GM19395 (cell line): ENCODE measurements around the gene CDH7.

Experiments
- ATAC-seq: cut with Tn5 transposase; IDR thresholded peaks from one replicate; pipeline ENCODE4 v1.9.1; 2021; ENCODE audit warnings: mild to moderate bottlenecking, moderate library complexity; ENCODE audit not compliant: unreplicated experiment

Gene CDH7

GRCh38 chr18:65750389-65751154 lies at the start of gene CDH7:
Gene CDH7 (plus strand): TSS chr18:65751012. CDS start chr18:65762843, 11,831 bp downstream.
- ATAC-seq: no peak

- ATAC-seq: no peak
Observed at GRCh38 chr18:65704046-65704445, 46.8 kb upstream of the CDH7 start.

GRCh38 chr18:65706646-65707045 lies 44.2 kb upstream of the CDH7 start:
- ATAC-seq: no peak

- no peak for ATAC-seq
Observed at GRCh38 chr18:65711493-65711892, 39.3 kb upstream of the CDH7 start.

DNA sequence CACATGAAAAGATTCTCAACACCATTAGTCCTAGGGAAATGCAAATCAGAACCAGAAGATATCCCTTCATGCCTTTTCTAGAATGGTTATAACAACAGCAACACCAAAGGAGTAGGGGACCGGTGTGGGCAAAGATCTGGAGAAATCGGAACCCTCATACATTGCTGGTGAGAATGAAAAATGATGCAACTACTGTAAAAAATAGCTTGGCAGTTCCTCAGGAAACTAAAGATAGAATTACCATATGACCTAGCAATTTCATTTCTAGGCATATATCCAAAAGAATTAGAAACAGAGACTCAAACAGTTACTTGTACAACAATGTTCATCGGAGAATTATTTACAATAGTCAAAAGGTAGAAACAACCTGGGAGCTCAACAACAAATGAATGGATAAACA lies 29.2 kb upstream of the CDH7 start:
- ATAC-seq: no peak

DNA sequence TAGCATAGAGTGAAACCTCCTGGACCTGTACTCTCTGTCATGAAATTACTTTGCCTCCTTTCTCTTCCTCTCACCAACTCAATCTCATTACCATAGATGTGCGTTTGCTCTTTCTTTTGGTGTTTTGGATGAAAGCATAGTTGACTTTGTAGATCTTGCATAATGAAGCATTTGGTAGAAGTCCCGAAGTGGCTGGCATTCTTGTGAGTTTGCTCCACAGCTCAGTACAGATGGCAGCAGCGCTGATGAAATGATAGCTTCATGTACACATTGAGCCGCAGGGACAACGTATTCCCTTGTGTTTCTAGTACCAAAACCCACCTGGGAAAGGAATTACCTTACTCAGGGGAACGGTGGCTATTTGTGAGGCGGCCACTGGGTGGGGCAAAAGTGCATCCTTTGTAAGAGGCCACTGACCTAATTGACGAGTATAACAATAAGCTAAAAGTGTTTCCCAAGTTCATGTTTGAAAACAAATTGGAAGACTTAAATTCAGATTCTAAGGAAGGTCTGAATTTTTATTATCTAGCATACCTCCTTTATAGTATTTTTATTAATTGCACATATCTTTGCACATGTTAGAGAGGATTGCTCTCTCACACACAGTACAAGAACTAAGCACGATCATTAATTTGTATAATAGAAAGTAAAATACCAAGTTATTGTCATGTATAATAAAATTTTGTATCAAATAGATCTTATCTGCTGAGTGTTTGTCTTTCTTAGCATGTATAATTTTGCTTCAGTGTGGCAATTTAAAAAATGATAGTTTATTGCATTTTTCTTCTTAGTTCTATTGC lies 25.4 kb upstream of the CDH7 start:
- no peak for ATAC-seq

- no peak for ATAC-seq
Observed at GRCh38 chr18:65735155-65735554, 15.7 kb upstream of the CDH7 start.

GRCh38 chr18:65737471-65737955 lies 13.3 kb upstream of the CDH7 start:
- no peak for ATAC-seq

DNA sequence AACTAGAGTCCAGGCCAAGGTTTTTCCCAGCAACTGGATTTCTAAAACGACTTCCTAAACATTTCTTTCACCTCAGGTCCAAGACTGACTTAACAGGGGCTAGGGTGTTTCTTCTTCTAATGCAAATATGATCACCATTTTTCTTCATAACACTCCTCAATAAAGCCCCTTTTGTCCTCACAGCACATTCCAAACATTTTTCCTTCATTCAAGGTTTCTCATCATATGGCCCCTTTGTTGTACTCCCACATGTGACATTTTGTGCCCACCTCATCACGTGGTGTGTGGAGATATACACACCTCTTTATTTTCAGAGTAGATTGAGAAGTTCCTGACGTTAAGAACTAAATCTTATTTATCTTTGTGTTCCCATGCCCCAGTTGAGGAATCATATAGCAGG lies 3.9 kb upstream of the CDH7 start:
- ATAC-seq: no peak

- ATAC-seq: no peak
Observed at GRCh38 chr18:65748321-65748720, 2.5 kb upstream of the CDH7 start.

DNA sequence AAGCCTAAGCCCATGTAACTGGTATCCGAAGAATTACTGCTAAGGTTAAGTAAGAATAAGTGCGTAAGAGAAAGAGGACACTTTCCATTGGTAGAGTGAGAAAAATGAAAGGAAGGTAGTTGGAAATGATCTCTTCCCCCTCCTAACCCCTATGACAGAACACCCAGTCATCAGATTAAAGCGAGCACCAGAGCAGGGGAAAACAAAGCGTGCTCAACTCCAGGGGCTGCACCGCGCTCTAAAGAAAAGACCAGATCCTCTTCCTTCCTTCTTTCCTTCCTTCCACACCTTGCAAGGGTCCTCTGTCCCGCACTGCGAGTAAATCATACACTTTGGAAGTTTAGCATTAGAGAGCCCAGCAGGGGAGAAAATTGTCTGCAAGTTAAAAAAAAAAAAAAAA lies 971 bp upstream of the CDH7 start:
- ATAC-seq: no peak

DNA sequence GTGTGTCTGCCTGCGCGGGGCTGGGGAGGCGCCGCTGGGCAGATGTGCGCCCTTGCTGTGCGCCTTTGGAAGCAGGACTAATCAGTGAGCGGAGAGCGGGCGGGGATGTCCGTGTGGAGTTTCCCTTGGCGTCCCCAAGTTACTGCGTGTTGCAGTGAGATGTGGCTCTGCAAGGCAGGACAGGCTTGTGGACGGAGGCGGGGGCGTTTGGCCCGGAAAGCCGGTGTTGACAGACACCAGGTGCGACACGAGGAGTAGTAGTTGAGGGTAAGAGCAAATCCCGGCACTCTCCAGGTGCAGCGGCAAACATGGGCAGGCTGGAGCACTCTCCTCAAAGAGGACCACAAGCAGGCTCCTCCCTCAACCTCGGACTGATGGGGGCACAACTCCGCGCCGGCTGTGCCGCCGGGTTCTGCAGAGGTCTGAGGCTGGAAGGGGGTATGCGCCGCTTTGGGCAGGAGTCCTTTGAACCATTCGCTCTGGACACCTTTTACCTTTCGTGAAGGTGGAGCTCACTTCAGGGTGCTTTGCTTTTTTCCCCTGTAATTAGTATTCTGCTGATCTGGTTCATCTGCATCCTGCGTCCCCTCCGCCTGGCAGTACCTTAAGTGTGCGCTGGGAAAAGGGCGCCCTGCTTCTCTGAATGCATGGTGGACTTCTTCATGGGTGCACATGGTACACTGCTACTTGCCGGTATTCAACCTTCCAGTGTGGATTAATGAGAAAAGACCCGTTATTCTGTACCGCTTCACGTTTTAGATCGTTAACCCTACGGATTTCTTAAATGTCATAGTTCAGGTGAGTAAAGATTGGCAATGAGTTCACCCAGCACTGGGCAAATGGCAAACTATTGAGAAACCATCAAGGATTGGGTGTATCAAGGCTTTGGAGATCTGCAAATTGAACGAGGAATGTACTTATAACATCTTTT lies 608 bp downstream of the CDH7 start:
- ATAC-seq: no peak

- no peak for ATAC-seq
Observed at GRCh38 chr18:65752625-65753325, 2.0 kb downstream of the CDH7 start.

- ATAC-seq: no peak
Observed at GRCh38 chr18:65753520-65753919, 2.7 kb downstream of the CDH7 start.

GRCh38 chr18:65754121-65754520 lies 3.3 kb downstream of the CDH7 start:
- no peak for ATAC-seq

DNA sequence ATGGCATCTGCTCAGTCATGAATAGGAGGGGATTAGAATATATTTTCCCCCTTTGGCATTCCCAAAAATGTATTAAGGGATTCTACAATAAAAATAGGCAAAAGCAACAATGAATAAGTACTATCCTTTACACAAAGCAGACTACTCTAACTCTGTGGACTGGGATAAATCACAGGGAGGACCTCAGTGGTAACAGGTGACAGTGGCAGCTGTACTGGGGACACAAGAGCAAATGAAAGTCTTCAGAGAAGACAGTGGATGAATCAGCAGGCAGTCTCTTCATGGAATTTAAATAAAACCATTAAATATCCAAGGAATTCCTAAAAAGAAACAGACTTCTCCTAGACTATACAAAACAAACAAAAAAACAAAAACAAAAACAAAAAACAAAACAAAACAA lies 4.8 kb downstream of the CDH7 start:
- ATAC-seq: no peak

DNA sequence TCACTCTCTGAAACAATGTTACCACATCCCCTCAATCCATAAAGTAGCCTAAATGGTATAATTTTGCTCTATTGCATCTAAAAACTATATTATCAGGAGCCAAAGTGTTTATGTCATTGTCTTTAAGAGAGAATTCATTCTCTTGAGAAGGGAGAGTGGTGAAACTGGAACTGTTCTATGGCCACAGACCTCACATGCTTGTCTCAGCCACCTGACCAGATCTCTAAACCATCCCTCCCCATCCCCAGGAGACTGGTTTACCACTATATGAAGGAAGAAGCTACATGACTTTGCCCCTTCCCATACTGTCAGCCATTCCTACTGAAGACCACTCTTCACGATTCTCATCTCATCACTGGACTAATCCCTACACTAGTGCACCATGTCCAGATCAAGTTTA lies 9.6 kb downstream of the CDH7 start:
- ATAC-seq: no peak

DNA sequence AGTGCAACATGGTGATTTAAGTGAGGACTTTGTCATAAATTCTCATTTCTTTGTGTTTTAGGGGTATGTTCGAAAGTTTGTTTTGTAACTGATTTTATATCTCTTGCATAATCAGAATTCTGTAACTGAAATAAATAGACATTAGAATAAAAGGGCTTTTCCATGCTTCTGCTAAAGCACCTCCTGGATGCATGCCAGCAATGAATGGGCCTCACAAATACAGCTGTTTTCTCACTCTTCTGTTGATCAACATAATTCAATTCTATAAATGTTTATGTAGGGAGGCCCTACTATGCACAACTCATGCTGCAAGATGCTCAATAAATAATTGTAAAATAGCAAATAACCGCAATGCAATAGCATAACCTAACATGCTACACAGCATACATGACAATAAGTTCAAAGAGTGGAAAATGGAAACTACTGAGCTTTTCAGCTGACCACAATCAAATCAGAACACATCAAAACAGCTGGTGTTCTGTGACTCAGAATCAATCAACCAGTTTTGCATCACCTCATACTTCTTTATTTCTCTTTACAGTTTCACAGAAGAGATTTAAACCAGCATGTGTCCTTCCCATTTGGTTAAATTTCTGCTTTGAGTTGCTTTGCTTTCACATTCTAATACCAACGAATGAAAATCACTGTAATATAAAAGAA lies 11.0 kb downstream of the CDH7 start:
- no peak for ATAC-seq

GRCh38 chr18:65762556-65762955 lies 11.7 kb downstream of the CDH7 start:
- no peak for ATAC-seq

DNA sequence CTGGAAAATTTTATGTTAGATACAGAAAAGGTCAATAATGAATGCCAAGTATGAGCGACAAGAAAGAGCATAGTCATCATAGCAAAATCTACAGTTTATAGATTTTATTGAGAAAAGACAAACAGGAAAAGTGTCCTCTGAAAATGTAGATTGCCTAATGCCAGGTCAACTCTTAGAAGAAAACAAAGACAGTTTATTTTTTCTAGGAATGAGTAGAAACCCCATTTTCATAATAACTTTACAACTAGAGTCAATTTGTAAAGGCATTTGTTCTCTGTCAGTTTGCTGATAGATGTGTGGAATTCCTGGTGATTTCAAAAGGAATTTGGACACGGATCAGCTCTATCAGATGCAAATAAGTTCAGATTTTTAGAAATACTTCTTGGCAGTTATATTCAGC lies 16.6 kb downstream of the CDH7 start:
- no peak for ATAC-seq
